ENCODE data around the gene REPS1.

The REPS1 gene

DNA sequence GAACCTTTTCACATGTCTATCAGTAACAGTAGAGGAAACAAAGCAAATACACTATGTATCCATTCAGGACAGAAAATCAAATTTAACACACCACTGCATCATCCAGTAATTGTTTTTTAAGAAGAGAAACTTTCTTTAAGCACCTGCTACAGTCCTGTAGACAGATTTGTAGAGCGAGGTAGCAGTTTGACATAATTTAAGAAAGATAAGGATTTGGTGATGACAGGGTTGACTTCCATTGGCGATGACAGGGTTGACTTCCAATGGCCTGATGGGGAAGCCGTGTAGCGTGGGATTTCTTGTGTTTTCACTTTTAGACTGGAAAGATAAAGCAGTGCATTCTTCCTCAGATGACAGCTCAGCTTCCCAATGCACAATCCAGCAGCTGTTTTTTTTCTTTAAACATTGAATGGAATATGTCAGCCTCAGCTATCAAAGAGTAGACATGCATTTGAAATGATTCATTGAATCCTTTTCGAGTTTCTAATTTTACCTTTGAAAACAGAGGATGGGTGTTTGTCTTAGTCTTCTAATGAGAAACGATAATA, 123.6 kb downstream of the REPS1 start:
- DNase-seq (ENCODE audit: low read depth) = no peak
- no peak overlapping the region for H3K4me3 ChIP-seq (ENCODE audit: low read depth, low read length)
- TF ChIP-seq, protein P1, sequence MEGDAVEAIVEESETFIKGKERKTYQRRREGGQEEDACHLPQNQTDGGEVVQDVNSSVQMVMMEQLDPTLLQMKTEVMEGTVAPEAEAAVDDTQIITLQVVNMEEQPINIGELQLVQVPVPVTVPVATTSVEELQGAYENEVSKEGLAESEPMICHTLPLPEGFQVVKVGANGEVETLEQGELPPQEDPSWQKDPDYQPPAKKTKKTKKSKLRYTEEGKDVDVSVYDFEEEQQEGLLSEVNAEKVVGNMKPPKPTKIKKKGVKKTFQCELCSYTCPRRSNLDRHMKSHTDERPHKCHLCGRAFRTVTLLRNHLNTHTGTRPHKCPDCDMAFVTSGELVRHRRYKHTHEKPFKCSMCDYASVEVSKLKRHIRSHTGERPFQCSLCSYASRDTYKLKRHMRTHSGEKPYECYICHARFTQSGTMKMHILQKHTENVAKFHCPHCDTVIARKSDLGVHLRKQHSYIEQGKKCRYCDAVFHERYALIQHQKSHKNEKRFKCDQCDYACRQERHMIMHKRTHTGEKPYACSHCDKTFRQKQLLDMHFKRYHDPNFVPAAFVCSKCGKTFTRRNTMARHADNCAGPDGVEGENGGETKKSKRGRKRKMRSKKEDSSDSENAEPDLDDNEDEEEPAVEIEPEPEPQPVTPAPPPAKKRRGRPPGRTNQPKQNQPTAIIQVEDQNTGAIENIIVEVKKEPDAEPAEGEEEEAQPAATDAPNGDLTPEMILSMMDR (IDR thresholded peaks at IDR 0.05; ENCODE audit: insufficient read depth, low read depth, low read length, missing control alignments) = no peak

DNA sequence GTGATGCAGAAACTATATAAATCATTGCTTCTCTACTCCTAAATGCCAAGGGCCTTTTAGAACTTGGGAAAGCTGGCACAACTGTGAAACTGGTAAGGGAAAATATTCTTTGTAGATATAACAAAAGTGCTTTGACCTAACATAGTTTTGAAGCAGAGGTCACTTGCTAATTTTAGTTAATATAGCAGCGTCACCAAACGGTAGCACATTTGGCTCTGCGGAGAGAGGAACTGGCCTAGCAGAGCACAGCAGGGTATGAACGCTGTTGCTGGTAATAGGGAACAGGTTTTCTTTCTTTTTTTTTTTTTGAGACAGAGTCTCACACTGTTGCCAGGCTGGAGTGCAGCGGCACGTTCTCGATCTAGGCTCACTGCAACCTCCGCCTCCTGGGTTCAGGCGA, 124.7 kb downstream of the REPS1 start:
- no peak overlapping the region for H3K4me3 ChIP-seq (ENCODE audit: low read depth, low read length)
- TF ChIP-seq, protein P1 (IDR thresholded peaks at IDR 0.05; ENCODE audit: insufficient read depth, low read depth, low read length, missing control alignments) = no peak
- no peak for DNase-seq (ENCODE audit: low read depth)

DNA sequence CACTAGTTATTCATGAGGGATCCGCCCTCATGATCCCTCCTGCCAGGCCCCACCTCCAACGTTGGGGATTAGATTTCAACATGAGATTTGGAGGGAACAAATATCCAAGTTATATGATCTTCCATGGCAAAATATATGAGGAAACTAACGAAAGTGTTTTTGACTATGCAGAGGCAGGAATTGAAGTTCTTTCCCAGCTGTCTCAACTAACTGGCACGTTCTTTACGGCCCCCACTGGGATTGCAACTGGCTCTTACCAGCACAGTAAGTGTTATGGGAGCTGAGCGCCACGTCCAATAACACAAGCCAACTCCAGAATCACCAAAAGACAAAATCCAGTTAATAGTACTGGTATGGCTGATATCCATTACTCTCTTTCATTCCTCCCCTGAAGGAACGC, 125.6 kb downstream of the REPS1 start:
- DNase-seq (ENCODE audit: low read depth) = no peak
- TF ChIP-seq, protein P1 (IDR thresholded peaks at IDR 0.05; ENCODE audit: insufficient read depth, low read depth, low read length, missing control alignments) = no peak
- H3K4me3 ChIP-seq (ENCODE audit: low read depth, low read length) = no peak overlapping the region

DNA sequence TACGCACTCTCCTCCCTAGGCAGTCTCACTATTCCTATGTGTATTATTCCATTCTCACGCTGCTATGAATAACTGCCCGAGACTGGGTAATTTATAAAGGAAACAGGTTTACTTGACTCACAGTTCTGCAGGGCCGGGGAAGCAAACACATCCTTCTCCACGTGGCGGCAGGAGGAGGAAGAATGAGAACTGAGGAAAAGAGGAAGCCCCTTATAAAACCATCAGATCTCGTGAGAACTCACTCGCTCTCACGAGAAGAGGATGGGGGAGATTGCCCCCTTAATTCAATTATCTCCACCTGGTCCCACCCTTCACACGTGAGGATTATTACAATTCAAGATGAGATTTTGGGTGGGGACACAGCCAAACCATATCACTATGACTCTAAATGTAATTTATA, 130.3 kb downstream of the REPS1 start:
- H3K4me3 ChIP-seq (ENCODE audit: low read depth, low read length) = no peak overlapping the region
- TF ChIP-seq, protein P1 (IDR thresholded peaks at IDR 0.05; ENCODE audit: insufficient read depth, low read depth, low read length, missing control alignments) = no peak
- no peak for DNase-seq (ENCODE audit: low read depth)

DNA sequence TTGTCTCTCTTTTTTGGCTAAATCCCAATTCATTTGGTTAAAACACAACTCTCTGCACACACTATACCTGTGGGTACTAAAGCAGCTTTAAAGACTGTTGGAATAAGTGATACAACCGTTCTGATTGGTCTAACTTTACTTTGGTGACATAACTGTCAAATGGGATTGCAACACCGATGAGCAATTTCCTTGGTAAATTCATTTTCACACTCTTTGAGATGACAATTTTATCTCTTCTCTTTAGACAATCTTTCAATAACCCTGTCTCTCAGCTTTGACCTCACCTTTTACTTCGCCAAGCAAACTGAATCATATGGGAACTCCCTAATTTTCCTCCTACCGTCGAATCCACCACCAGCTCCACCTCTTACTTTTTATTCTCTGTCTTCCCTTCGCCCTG, 131.4 kb downstream of the REPS1 start:
- no peak overlapping the region for H3K4me3 ChIP-seq (ENCODE audit: low read depth, low read length)
- TF ChIP-seq, protein P1 (IDR thresholded peaks at IDR 0.05; ENCODE audit: insufficient read depth, low read depth, low read length, missing control alignments) = no peak
- no peak for DNase-seq (ENCODE audit: low read depth)
